WI38 (cell line): ENCODE measurements around the gene MAP3K7CL.
"Not testable (repeated sequence)": the region's sequence is repeated elsewhere in the genome, so short reads cannot be mapped to it uniquely, and the experiment has no call there.

Experiments used
- H3K4me3 ChIP-seq: 2 replicates; pipeline ENCODE4 v1.5.1; 2011; ENCODE audit warnings: low read depth, mild to moderate bottlenecking, control low read depth, low read length
- TF ChIP-seq, protein P1 (sequence below): IDR thresholded peaks from 2 replicates; pipeline ENCODE4 v1.5.1; 2012; ENCODE audit warnings: low read depth, mild to moderate bottlenecking, control low read depth, low read length

Gene MAP3K7CL

DNA sequence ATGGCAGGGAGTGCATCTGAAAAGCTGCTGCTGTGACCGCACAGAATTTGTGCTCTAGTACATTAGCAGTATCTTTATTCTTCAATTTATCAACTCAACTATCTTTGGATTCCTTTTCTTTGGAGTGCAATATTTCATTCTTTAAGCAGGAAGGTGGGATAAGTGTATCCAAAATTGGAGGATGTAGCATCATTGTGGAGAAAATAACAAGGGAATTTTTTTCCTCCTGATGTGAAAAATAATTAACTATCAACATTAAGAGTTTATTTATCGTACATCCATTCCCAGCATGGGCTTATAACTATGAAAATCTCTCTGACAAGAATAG, 25.5 kb downstream of the MAP3K7CL start:
- H3K4me3 ChIP-seq, result no peak overlapping the region
- TF ChIP-seq, protein P1, sequence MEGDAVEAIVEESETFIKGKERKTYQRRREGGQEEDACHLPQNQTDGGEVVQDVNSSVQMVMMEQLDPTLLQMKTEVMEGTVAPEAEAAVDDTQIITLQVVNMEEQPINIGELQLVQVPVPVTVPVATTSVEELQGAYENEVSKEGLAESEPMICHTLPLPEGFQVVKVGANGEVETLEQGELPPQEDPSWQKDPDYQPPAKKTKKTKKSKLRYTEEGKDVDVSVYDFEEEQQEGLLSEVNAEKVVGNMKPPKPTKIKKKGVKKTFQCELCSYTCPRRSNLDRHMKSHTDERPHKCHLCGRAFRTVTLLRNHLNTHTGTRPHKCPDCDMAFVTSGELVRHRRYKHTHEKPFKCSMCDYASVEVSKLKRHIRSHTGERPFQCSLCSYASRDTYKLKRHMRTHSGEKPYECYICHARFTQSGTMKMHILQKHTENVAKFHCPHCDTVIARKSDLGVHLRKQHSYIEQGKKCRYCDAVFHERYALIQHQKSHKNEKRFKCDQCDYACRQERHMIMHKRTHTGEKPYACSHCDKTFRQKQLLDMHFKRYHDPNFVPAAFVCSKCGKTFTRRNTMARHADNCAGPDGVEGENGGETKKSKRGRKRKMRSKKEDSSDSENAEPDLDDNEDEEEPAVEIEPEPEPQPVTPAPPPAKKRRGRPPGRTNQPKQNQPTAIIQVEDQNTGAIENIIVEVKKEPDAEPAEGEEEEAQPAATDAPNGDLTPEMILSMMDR, result no peak

DNA sequence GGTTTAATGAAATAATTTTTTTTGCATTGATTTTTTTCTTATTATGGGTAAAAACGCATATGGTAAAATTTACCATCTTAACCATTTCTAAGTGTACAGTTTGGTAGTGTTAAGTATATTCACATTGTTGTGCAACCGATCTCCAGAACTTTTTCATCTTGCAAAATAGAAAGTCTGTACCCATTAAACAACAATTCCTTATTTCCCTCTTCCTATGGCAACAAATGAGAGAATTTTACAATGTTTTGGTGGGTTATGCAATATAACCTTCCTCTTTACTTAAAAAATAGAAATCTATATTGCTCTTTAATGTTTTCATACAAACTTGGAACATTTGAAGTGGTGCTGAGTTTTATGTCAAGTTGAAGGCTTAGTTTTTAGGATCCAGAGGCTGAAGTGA, 26.6 kb downstream of the MAP3K7CL start:
- H3K4me3 ChIP-seq, result no peak overlapping the region
- TF ChIP-seq, protein P1, result no peak

DNA sequence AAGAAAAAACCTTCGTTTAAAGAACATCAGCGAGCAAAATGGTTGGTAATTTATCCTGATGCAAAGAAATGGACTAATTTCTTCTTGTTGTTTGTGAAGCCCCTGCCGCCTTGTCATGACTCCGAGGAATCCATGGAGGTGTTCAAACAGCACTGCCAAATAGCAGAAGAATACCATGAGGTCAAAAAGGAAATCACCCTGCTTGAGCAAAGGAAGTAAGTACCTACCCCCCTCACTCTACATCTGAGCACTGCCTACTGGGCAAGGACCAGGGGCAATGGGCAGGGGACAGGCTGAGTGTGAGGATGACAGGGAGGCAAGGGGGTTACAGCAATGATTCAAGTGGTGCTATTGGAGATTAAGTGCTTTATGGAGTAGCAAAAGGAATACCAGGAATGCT, 29.4 kb downstream of the MAP3K7CL start:
- no peak overlapping the region for H3K4me3 ChIP-seq
- TF ChIP-seq, protein P1, result no peak

DNA sequence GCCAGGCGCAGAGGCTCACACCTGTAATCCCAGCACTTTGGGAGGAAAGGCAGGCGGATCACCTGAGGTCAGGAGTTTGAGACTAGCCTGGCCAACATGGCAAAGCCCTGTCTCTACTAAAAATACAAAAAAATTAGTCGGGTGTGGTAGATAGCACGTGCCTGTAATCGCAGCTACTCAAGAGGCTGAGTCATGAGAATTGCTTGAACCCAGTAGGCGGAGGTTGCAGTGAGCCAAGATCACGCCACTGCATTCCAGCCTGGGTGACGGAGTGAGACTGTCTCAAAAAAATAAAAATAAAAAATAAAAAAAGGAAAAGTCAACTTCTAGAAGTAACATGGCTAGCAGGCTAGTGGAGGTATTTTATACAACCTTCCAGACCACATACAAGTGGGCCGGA, 32.4 kb downstream of the MAP3K7CL start:
- H3K4me3 ChIP-seq, result not testable (repeated sequence)

DNA sequence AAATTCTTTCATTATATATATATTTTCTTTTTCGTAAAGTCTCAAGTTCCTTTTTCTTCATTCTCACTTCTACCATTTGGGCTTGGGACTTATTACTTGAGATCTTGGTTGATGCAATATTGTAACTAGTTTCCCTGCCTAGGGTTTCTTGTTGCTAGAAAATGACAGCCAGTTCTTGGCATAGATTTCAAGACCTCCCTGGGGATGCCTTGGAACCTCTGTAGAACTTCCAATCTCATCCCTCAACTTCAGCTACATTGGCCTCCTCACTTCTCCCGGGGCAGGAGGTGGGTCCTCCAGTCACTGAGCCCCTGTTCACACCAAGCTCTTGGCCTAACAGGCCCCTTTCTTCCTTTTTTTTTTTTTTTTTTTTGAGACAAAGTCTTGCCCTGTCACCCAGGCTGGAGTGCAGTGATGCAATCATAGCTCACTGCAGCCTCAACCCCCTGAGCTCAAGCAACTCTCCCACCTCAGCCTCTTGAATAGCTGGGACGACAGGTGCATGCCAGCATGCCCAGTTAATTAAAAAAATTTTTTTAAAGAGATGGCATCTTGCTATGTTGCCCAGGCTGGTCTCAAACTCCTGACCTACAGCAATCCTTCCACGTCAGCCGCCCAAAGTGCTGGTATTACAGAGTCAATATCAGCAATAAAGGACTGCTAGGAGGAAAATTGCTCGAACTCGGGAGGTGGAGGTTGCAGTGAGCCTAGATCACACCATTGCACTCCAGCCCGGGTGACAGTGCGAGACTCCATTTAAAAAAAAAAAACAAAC, 33.1 kb downstream of the MAP3K7CL start:
- no peak overlapping the region for H3K4me3 ChIP-seq
- TF ChIP-seq, protein P1, result no peak

DNA sequence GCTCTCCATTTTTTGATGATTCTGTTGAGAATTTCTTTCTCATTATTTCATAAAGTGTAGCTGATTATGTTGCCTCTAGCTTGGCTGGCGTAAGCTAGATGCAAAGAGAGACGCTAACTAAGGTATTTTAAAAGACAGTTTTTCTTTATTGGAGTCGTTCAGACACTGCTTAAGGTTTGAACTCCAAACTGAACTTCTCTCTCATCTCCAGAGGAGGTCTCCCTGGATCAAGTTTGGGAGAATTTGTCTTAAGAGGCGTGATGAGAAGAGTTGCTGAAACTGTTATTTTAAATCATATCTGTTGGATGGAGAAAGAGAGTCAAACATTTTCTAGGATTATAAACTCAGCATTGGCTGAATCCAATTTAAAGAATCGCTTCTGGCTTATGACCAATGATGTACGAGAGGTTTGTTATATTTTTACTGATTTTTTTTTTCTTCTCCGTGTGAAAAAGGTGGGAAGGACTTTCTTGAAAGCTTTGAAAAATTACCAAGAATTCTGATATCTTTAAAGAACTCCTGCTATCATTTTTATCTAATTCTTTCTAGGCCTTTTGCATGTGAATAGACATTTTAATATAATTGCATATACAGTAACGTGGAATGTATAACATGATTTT, 34.0 kb downstream of the MAP3K7CL start:
- TF ChIP-seq, protein P1, result peak; percentile 61; the same call in 1 of the 2 replicates
- H3K4me3 ChIP-seq, result no peak overlapping the region

DNA sequence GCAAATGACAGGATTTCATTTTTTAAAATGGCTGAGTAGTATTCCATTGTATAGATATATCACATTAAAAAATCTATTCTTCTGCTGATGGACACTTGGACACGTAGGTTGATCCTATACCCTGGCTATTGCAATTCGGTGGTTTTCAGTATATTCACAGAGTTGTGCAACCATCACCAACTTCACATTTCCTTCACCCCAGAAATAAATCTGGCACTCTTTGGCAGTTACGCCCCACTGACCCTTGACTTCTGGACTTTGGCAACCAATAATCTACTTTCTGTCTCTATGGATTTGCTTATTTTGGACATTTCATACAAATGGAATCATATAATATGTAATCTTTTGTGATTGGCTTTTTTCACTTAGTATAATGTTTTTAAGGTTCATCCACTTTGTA, 35.9 kb downstream of the MAP3K7CL start:
- TF ChIP-seq, protein P1, result no peak
- H3K4me3 ChIP-seq, result no peak overlapping the region
